Sigmoid colon (tissue), 4 donors: ENCODE measurements around the gene ROMO1.

Source experiments
- CTCF ChIP-seq, 4 experiments: fragments of 450-650 bp in 3 of 4; fragments of 200-600 bp in 1 of 4; IDR thresholded peaks; one replicate each; pipeline ENCODE4 v1.5.1; 2016 to 2019; ENCODE audit warnings: antibody characterized with exemption in 4 of 4, mild to moderate bottlenecking in 3 of 4, moderate library complexity in 2 of 4
- EP300 ChIP-seq, 4 donors: sonication (generic); formaldehyde crosslinking; IDR thresholded peaks; one replicate each; pipeline ENCODE4 v1.6.1; 2017; ENCODE audit warnings: antibody characterized with exemption in 4 of 4
- POLR2A ChIP-seq, 2 donors: fragments of 450-650 bp; IDR thresholded peaks; one replicate each; pipeline ENCODE4 v1.6.1; 2016; ENCODE audit warnings: antibody characterized with exemption in 2 of 2, mild to moderate bottlenecking in 2 of 2, moderate library complexity in 2 of 2
- POLR2AphosphoS5 ChIP-seq, 4 donors: sonication (generic); formaldehyde crosslinking; IDR thresholded peaks; one replicate each; pipeline ENCODE4 v1.6.1; 2017; ENCODE audit warnings: antibody characterized with exemption in 4 of 4

GRCh38 chr20:35651958-35652357, 47.2 kb upstream of the ROMO1 start:
- TF ChIP-seq CTCF (IDR thresholded peaks at IDR 0.05) (no peak), POLR2A (IDR thresholded peaks at IDR 0.05) (no peak), POLR2AphosphoS5 (IDR thresholded peaks at IDR 0.05) (no peak), EP300 (IDR thresholded peaks at IDR 0.05) (no peak)
